ENCODE data around the gene FKBP2. TPM values are rescaled to one million over a fixed set of nuclear protein-coding genes. Genes with fewer than 3 reads are reported as not detected.

FKBP2 gene
- total RNA-seq, 1 donor from 2014 or later: 48.2 TPM

- H3K4me3 ChIP-seq: no peak overlapping the region
- H3K36me3 ChIP-seq: no peaks in the 10 kb centered on the region
- H3K27ac ChIP-seq: no peak overlapping the region
- no peaks in the 10 kb centered on the region for H3K9me3 ChIP-seq
- TF ChIP-seq, protein P1, sequence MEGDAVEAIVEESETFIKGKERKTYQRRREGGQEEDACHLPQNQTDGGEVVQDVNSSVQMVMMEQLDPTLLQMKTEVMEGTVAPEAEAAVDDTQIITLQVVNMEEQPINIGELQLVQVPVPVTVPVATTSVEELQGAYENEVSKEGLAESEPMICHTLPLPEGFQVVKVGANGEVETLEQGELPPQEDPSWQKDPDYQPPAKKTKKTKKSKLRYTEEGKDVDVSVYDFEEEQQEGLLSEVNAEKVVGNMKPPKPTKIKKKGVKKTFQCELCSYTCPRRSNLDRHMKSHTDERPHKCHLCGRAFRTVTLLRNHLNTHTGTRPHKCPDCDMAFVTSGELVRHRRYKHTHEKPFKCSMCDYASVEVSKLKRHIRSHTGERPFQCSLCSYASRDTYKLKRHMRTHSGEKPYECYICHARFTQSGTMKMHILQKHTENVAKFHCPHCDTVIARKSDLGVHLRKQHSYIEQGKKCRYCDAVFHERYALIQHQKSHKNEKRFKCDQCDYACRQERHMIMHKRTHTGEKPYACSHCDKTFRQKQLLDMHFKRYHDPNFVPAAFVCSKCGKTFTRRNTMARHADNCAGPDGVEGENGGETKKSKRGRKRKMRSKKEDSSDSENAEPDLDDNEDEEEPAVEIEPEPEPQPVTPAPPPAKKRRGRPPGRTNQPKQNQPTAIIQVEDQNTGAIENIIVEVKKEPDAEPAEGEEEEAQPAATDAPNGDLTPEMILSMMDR (IDR thresholded peaks at IDR 0.05): no peak
- ATAC-seq (no peak), DNase-seq (no peak)
- peaks cover 40% of the 10 kb centered on the region for H3K4me1 ChIP-seq
- peaks cover 26% of the 10 kb centered on the region for H3K27me3 ChIP-seq (ENCODE audit: low read depth)
- intact Hi-C loops (cut with DNase I): no loop called here
Measured at GRCh38 chr11:64287676-64288352, 46.9 kb downstream of the FKBP2 start.

DNA sequence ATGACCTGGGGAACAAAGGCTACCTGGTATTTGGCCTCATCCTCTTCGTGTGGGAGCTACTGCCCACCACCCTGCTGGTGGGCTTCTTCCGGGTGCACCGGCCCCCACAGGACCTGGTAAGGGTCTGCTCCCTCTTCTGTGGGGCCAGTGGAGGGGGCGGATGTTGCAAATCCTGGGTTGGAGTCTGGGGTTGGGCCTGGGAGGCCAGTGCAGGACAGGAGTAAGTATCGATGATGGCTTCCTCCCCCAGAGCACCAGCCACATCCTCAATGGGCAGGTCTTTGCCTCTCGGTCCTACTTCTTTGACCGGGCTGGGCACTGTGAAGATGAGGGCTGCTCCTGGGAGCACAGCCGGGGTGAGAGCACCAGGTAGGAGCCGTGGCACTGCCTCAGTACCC is 47.5 kb downstream of the FKBP2 start:
- Histone ChIP-seq H3K4me1 (peaks cover 35% of the 10 kb centered on the region), H3K4me3 (no peak overlapping the region), H3K36me3 (no peaks in the 10 kb centered on the region), H3K27me3 (ENCODE audit: low read depth) (peaks cover 31% of the 10 kb centered on the region), H3K27ac (no peak overlapping the region), H3K9me3 (no peaks in the 10 kb centered on the region)
- TF ChIP-seq, protein P1 (IDR thresholded peaks at IDR 0.05): no peak
- intact Hi-C loops (cut with DNase I): no loop called here
- no peak for ATAC-seq
- DNase-seq: no peak

DNA sequence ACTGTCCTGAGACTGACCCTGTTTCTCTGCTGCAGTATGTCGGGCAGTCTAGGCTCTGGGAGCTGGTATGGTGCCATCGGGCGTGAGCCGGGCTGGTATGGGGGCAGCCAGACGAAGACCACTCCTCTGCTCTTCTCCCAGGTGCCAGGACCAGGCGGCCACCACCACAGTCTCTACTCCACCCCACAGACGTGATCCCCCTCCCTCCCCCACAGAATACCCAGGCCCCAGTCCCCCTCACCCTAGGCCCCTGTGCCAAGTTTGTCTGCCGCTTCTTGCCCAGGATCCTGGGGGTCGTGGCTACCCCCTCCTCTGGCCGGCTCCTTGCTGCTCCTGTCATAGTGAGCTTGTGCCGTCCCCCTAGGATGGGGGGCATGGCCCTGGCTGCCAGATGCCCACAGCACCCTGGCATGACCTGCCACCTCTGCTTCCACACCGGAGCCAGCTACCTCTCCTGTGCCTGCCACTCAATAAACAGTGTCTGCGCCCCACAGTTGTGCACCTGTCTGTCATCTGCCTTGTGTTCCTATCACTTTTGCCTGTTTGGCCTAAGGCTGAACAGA is 48.2 kb downstream of the FKBP2 start:
- TF ChIP-seq, protein P1 (IDR thresholded peaks at IDR 0.05): no peak
- no peak for DNase-seq
- intact Hi-C loops (cut with DNase I): no loop called here
- H3K27ac ChIP-seq: no peak overlapping the region
- H3K4me3 ChIP-seq: no peak overlapping the region
- H3K9me3 ChIP-seq: no peaks in the 10 kb centered on the region
- ATAC-seq: no peak
- H3K27me3 ChIP-seq (ENCODE audit: low read depth): peaks cover 38% of the 10 kb centered on the region
- peaks cover 28% of the 10 kb centered on the region for H3K4me1 ChIP-seq
- no peaks in the 10 kb centered on the region for H3K36me3 ChIP-seq

DNA sequence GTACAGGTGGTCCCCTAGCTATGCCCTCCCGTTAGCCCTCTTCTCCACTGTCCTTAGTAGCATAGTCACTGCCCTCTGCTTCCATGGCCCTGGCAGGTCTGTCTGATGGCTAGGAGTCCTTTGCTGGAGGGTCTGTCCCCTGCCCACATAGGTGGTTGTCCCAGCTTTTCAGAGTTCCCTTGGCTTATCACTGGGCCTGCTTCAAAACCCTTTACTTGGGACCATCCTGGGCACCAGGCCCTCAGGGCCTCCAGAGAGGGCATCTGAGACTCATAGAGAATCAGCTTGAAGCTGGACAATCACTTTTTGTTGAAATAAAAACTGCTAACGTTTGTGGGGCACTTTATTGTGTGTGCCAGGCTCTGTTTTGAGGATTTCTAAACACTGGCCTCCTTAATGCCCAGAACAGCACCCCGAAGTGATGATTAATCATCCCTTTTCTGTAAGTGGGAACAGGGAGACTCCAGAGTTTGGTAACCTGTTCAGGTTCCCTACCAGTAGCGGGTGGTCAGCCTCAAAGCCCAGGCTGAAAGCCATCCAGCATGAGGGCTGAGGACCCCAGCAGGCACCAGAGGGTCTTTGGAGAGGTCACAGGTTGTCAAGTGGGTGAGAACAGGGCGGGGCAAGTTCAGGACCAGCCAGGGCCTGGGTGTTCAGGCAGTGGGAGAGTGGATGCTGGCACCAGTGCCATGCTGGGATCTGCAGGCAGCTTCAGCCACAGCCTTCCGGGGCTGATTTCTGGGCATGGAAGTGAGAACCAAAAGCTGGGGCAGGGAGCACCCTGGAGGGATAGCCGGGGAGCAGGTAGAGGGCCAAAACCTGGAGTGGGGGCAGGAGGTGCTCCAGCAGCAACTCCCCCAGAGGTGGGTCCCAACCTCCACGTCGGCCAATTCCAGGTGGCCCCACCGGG is 49.7 kb downstream of the FKBP2 start:
- ATAC-seq: no peak
- H3K27ac ChIP-seq: no peak overlapping the region
- no peak overlapping the region for H3K4me3 ChIP-seq
- peaks cover 25% of the 10 kb centered on the region for H3K4me1 ChIP-seq
- no peak for DNase-seq
- H3K27me3 ChIP-seq (ENCODE audit: low read depth): peaks cover 54% of the 10 kb centered on the region
- H3K36me3 ChIP-seq: no peaks in the 10 kb centered on the region
- no peaks in the 10 kb centered on the region for H3K9me3 ChIP-seq
- intact Hi-C loops (cut with DNase I): no loop called here
- TF ChIP-seq, protein P1 (IDR thresholded peaks at IDR 0.05): no peak

GRCh38 chr11:64291262-64291751 is 50.4 kb downstream of the FKBP2 start, which contains the start of gene KCNK4:
TSS of gene KCNK4 (plus strand) at chr11:64291302. CDS start at chr11:64293019, 1,717 bp downstream.
- no peaks in the 10 kb centered on the region for H3K36me3 ChIP-seq
- ATAC-seq (no peak), DNase-seq (no peak)
- H3K4me3 ChIP-seq: peak within 1 kb of the TSS; percentile 44
- TF ChIP-seq, protein P1 (IDR thresholded peaks at IDR 0.05): no peak
- intact Hi-C loops (cut with DNase I): no loop called here
- no peak within 1 kb of the TSS for H3K27ac ChIP-seq
- H3K27me3 ChIP-seq (ENCODE audit: low read depth): peaks cover 61% of the 10 kb centered on the region
- H3K4me1 ChIP-seq: peaks cover 20% of the 10 kb centered on the region
- H3K9me3 ChIP-seq: no peaks in the 10 kb centered on the region

Data from lower lobe of right lung (tissue), 2 donors.